SJSA1 (cell line): Measurements from ENCODE around the gene BCHE. TPM values are rescaled to one million over a fixed set of nuclear protein-coding genes. Genes with fewer than 3 reads are reported as not detected.

ENCODE experiments used
- DNase-seq, 2 experiments: peaks; one replicate each; pipeline ENCODE4 v3.0.0-alpha.2; 2015 to 2020; ENCODE audit warnings: low spot score in 2 of 2, low read depth in 1 of 2
- H3K27ac ChIP-seq: fragments of 250-450 bp; sonication (Bioruptor Pico); 2 replicates; pipeline ENCODE4 v1.5.1; 2020; ENCODE audit warnings: mild to moderate bottlenecking, moderate library complexity
- H3K27me3 ChIP-seq: fragments of 250-450 bp; sonication (Bioruptor Pico); replicated peaks from 2 replicates; pipeline ENCODE4 v1.5.1; 2020; ENCODE audit warnings: mild to moderate bottlenecking, moderate library complexity
- H3K36me3 ChIP-seq: fragments of 250-450 bp; sonication (Bioruptor Pico); 2 replicates; pipeline ENCODE4 v1.5.1; 2020; ENCODE audit warnings: mild to moderate bottlenecking
- H3K4me1 ChIP-seq: fragments of 250-450 bp; sonication (Bioruptor Pico); replicated peaks from 2 replicates; pipeline ENCODE4 v1.6.1; 2021; ENCODE audit warnings: mild to moderate bottlenecking
- H3K4me3 ChIP-seq: fragments of 250-450 bp; sonication (Bioruptor Pico); 2 replicates; pipeline ENCODE4 v1.5.1; 2020; ENCODE audit warnings: mild to moderate bottlenecking
- H3K9me3 ChIP-seq: fragments of 250-450 bp; sonication (Bioruptor Pico); replicated peaks from 2 replicates; pipeline ENCODE4 v1.5.1; 2020; ENCODE audit warnings: mild to moderate bottlenecking
- total RNA-seq: library from RNA; depleted of rRNA; stranded (reverse); fragments of >200 nt; shearing (Covaris generic); gene quantifications from 2 replicates; pipeline ENCODE4 v1.2.3, GENCODE V29; 2014

The BCHE gene
- total RNA-seq, 1 experiment from 2014 or later: not detected

DNA sequence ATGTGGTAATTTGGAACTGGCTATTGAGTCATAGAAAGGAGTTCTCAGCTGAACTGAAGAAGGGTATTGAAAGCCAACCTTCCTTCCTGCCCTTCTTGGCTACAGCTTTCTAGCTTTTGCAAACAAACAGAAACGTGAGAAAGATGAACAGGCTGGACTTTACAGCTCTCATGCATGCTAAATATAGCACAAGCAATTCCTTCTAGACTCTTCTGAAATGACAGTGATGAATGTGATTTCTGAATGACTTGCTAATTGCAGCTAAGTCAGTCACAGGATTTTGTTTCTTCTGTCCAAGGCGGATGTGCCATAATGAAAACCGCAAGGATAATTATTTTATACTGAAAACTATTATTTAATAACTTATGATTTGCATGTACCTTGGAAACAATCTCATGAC, 36.3 kb downstream of the BCHE start:
- Histone ChIP-seq H3K27ac (no peak overlapping the region), H3K9me3 (no peaks in the 10 kb centered on the region), H3K4me1 (no peaks in the 10 kb centered on the region), H3K27me3 (no peaks in the 10 kb centered on the region), H3K4me3 (no peak overlapping the region), H3K36me3 (no peaks in the 10 kb centered on the region)
- no peak for DNase-seq

DNA sequence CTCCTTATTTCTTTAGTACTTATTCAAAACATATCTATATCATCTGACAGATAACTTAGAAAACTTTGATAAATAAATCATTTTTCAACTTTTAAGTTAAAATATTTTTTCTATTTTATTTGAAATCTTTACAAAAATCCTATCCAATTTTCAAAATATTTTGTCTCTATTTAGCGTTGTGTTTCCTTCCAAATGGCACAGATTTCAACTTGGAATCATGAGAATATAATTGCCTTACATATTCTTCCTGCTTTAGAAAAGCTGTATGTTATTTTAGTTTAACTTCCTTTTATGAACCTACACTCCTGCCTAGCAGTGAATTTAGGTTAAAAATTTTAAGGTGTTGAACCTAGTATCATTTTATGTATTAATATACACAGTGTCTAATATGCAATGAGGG, 38.2 kb downstream of the BCHE start:
- Histone ChIP-seq H3K27ac (no peak overlapping the region), H3K9me3 (no peaks in the 10 kb centered on the region), H3K36me3 (no peaks in the 10 kb centered on the region), H3K4me1 (no peaks in the 10 kb centered on the region), H3K27me3 (no peaks in the 10 kb centered on the region), H3K4me3 (no peak overlapping the region)
- no peak for DNase-seq

DNA sequence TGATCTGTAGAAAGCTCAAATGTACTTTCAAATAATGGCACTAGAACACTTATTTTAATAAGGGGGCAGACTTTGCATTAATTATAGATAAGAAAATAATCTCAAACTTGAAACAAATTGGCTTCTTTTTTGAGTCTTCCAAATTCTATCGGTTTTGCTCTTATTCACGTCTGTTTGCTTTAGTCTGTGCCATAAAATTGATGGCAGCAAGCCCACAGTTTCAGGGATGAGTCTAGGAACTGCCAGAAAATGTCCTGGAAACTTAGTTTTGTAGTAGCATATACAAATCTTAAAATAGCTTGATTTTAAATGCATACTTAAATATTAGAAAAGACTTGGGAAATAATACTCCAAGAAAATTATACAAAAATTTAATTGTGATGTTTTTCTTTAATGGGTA, 39.7 kb downstream of the BCHE start:
- Histone ChIP-seq H3K4me3 (no peak overlapping the region), H3K9me3 (no peaks in the 10 kb centered on the region), H3K36me3 (no peaks in the 10 kb centered on the region), H3K4me1 (no peaks in the 10 kb centered on the region), H3K27me3 (no peaks in the 10 kb centered on the region), H3K27ac (no peak overlapping the region)
- DNase-seq: no peak

DNA sequence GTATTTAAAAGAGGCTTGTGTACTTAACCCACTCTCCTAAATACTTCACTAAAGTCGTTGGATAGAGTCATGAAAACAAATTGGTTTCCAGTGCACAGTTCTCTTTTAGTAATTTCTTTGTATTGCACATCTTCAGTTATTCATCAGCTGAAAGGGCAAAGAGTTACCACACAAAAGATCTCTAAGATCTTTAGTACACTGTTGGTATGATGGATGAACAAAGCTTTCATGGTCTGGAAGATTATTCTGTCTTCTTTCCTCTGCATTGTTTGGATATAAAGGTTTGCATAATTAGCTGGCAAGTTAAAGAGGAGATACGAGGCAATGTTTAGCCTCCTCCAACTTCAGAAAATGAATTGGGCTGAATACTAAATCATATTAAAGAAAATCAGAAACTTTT, 40.5 kb downstream of the BCHE start:
- no peaks in the 10 kb centered on the region for H3K4me1 ChIP-seq
- H3K4me3 ChIP-seq: no peak overlapping the region

DNA sequence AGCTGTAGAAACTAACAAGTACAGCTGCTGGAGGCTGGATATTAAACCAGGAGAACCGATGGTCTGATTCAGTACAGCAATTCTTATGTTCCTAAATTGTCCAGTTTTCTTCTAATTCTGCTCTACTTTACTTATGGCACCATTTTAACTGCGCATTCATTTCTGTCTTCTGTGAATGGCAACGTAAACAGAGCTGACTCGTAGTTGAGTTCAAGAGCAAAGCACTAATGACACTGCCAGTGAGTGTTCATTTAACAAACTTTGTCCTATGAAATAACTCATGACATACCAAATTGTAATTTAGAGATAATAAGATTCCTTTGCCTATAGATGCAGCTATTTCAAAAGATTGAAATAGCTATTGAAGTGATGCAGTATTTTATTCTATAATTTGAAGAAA, 48.7 kb downstream of the BCHE start:
- Histone ChIP-seq H3K4me1 (no peaks in the 10 kb centered on the region), H3K4me3 (no peak overlapping the region), H3K27ac (no peak overlapping the region), H3K27me3 (no peaks in the 10 kb centered on the region), H3K9me3 (no peaks in the 10 kb centered on the region), H3K36me3 (no peaks in the 10 kb centered on the region)
- DNase-seq: no peak

More for the DNA sequence above, 40.5 kb downstream of the BCHE start:
- Histone ChIP-seq H3K27ac (no peak overlapping the region), H3K27me3 (no peaks in the 10 kb centered on the region), H3K36me3 (no peaks in the 10 kb centered on the region), H3K9me3 (no peaks in the 10 kb centered on the region)
- no peak for DNase-seq

DNA sequence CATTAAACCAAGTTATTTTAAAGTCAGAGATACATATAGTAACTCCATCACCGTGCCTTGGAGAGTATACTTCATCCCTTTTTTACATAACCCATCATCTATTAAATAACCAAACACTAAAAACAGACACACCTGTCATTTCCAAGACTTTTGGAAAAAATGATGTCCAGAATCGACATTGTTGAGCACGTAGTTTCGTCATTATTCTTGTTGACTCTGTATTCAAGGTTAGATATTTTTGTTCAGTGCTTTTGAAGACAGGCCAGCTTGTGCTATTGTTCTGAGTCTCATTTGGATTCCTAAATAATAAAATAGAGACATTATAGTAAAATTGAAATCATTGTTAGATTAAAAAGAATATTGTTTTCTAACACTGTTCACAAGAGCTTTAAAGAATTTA, 51.2 kb downstream of the BCHE start:
- DNase-seq: no peak
- Histone ChIP-seq H3K36me3 (no peaks in the 10 kb centered on the region), H3K4me1 (no peaks in the 10 kb centered on the region), H3K4me3 (no peak overlapping the region), H3K27ac (no peak overlapping the region), H3K27me3 (no peaks in the 10 kb centered on the region), H3K9me3 (no peaks in the 10 kb centered on the region)

DNA sequence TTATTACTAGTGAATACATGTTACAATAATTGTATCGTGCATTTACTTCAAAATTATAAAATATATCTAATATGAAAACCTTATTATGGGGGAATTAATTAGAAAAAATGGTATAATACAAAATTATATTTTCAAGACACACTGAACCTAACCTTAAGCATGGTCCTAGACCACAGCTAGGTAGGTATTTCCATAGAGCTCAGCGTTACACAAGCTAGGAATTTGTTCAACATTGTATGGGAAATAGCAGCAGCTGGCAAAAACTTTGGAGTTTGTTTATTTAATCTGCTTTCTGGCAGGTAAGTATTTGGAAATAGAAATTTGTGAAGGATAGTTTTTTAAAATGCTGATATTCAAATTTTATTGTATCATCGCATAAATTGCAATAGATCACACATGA, 52.9 kb downstream of the BCHE start:
- Histone ChIP-seq H3K36me3 (no peaks in the 10 kb centered on the region), H3K4me1 (no peaks in the 10 kb centered on the region), H3K27ac (no peak overlapping the region), H3K4me3 (no peak overlapping the region), H3K27me3 (no peaks in the 10 kb centered on the region), H3K9me3 (no peaks in the 10 kb centered on the region)
- no peak for DNase-seq

DNA sequence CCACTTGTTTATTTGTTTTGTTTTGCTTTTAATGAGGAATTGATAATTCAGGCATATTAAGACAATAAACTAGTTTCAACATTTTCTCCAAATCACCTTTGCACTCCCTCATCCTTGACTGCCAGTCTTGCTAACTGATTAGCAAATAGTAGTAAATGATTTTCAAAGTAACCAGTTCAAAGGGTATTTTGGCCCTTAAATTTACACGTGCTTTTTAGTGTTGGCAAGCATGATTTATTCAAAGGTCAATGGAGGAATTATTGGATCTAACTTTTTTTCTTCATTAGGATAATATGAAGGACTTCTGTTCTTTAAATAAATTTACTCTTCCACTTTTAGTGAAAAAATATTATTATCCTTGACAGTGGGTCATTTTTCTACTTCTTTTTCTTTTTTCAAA, 53.8 kb downstream of the BCHE start:
- Histone ChIP-seq H3K4me3 (no peak overlapping the region), H3K4me1 (no peaks in the 10 kb centered on the region), H3K27ac (no peak overlapping the region), H3K9me3 (no peaks in the 10 kb centered on the region), H3K27me3 (no peaks in the 10 kb centered on the region), H3K36me3 (no peaks in the 10 kb centered on the region)
- DNase-seq: no peak

DNA sequence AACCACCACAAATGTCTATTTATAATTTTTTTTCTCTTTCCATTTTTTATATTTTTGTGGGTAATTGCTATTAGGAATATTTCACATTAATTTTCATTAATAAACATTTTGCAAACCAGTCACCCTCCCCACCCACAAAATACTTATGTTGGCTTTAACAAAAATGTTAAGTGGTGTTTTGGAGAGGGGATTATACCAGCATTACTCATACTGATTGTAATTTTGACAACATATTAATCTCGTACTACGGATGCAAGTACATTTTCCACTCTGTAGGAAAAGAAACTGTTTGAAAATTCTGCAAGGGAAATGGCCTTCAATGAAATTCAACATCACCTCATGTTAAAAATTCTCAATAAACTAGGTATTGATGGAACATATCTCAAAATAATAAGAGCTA, 58.3 kb downstream of the BCHE start:
- no peaks in the 10 kb centered on the region for H3K36me3 ChIP-seq
- no peak for DNase-seq

DNA sequence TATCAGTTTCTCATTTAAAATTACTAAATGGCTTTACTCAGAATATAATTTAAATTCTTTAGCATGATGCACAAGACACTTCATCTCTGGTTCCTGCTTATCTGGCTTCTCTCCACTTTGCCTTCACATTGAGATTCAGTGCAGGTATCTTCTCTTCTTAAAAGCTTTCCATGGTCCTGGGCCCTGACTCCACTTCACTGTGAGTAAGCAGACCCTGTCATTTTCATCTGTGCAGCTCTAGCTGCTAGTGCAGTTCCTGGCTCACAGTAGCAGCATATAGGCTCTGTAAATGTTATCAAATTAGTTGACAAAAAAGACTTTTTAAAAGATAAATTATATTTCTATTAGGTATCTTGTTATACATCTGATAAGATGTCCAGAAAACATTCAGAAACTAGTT, 58.8 kb downstream of the BCHE start:
- Histone ChIP-seq H3K9me3 (no peaks in the 10 kb centered on the region), H3K27ac (no peak overlapping the region), H3K36me3 (no peaks in the 10 kb centered on the region), H3K4me1 (no peaks in the 10 kb centered on the region), H3K4me3 (no peak overlapping the region), H3K27me3 (no peaks in the 10 kb centered on the region)
- DNase-seq: no peak

More for the DNA sequence above, 58.3 kb downstream of the BCHE start:
- H3K4me3 ChIP-seq: no peak overlapping the region
- no peaks in the 10 kb centered on the region for H3K9me3 ChIP-seq
- H3K27me3 ChIP-seq: no peaks in the 10 kb centered on the region
- H3K4me1 ChIP-seq: no peaks in the 10 kb centered on the region
- no peak overlapping the region for H3K27ac ChIP-seq

DNA sequence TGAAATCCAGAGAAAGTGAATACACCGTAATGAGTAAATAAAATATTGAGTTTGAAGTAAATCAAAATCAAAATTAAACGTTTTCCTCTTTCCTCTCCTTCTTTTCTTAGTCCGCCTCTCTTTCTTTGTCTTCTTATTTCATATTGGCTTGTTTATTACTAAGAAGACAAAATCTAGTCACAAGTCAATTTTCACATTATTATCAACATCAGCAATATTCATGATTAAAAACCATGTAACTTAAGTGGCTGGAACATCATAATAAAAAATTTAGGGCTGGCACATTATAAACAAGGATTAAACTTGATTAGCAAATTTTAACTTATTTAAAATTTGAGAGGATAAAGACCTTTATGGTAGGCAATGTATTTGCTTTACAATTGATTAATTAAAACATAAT, 61.4 kb downstream of the BCHE start:
- no peaks in the 10 kb centered on the region for H3K36me3 ChIP-seq
- DNase-seq: no peak
- no peak overlapping the region for H3K27ac ChIP-seq
- no peaks in the 10 kb centered on the region; the same call in 1 of the 2 replicates for H3K9me3 ChIP-seq
- no peaks in the 10 kb centered on the region for H3K27me3 ChIP-seq
- H3K4me1 ChIP-seq: no peaks in the 10 kb centered on the region
- no peak overlapping the region for H3K4me3 ChIP-seq

DNA sequence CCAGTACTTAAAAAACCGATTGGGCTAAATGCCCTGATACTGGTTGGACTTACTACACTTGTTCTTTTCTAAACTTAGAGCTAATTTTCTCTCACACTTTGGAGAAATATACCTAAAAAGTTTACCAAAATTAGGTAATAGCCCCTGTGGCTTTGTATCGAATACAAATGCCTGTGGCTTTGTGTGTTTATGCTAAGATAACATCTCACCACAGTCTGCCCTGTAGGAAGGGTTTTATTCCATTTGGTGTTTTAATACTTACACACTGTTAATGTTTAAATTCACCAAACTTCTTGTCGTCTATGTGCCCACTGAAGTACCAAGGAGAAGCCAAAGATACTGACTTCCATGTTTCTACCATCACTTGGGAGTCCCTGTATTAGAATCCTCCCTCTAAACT, 66.4 kb downstream of the BCHE start:
- Histone ChIP-seq H3K4me3 (no peak overlapping the region), H3K9me3 (no peaks in the 10 kb centered on the region; the same call in 1 of the 2 replicates), H3K27me3 (no peaks in the 10 kb centered on the region), H3K36me3 (no peaks in the 10 kb centered on the region), H3K4me1 (no peaks in the 10 kb centered on the region), H3K27ac (no peak overlapping the region)
- no peak for DNase-seq

DNA sequence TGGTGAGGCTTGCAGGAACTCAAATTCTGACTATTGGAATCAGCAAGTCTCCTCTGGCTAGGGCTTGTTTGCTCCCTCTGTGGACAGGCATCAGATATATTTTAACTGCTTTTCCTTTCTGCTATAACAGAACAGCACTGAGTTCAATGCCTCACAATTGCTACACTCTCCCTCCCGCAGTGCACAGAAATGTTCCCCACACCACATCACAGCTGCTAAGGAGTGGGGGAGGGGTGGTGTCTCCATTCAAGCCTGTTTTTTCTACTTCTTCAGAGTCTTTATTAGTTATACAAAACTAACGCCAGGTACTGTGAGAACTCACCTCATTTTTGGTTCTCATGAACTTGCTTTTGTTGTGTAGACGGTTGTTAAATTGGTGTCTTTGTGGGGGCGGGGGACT, 68.5 kb downstream of the BCHE start:
- DNase-seq: no peak
- Histone ChIP-seq H3K27me3 (no peaks in the 10 kb centered on the region), H3K27ac (no peak overlapping the region), H3K36me3 (no peaks in the 10 kb centered on the region), H3K4me1 (no peaks in the 10 kb centered on the region), H3K9me3 (no peaks in the 10 kb centered on the region; the same call in 1 of the 2 replicates), H3K4me3 (no peak overlapping the region)

DNA sequence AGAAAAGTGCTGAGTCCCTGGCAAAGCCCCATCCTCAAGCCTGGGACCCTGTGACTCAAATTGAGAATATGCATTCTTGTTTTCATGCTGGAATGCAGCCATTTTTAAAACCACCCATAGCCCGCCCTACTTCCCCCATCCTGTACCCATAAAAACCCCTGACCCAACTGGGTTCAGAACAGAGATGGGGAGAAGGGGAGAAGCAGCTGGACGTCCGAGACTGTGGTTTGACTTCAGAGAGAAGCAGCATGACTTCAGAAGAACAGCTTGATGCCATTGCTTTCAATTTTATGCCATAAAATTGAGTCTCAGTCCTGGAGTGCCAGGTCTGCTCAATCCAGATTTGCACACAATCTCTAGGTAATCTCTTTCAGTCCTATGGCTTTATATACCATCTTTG, 78.2 kb downstream of the BCHE start:
- no peaks in the 10 kb centered on the region for H3K4me1 ChIP-seq
- no peak for DNase-seq
- H3K36me3 ChIP-seq: no peaks in the 10 kb centered on the region
- 0 out of 2 replicates have a peak, but pooled peaks cover 2% of the 10 kb centered on the region for H3K9me3 ChIP-seq
- H3K4me3 ChIP-seq: no peak overlapping the region
- no peaks in the 10 kb centered on the region for H3K27me3 ChIP-seq
- no peak overlapping the region for H3K27ac ChIP-seq

DNA sequence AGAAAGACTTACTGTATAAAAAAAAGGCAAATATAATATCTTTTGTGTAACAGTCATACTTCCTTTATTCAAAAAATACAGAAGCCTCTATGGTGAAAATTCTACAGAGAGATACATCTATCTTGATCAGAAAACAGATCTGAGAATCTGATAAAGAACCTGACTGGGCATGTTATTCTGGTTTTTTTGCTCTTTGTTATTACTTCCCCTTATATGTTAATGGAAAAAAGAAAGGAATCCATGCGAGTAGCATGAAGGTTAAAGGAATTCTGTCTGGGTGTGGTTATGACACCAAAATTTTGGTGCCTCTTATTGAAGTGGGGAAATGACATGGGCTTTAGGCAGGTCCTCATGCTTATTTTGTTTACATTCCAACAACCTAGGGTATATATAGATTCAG, 81.7 kb downstream of the BCHE start:
- DNase-seq: no peak
- Histone ChIP-seq H3K4me3 (no peak overlapping the region), H3K4me1 (no peaks in the 10 kb centered on the region), H3K27ac (no peak overlapping the region), H3K9me3 (no peaks in the 10 kb centered on the region), H3K36me3 (no peaks in the 10 kb centered on the region), H3K27me3 (no peaks in the 10 kb centered on the region)
